DND-41 (cell line): ENCODE measurements around the gene MEAK7.
"Not testable (repeated sequence)": the region's sequence is repeated elsewhere in the genome, so short reads cannot be mapped to it uniquely, and the experiment has no call there.

Source experiments
- ATAC-seq: fragments of 200-7000 bp; cut with Tn5 transposase; 3 replicates; pipeline ENCODE4 v1.9.1; 2021; ENCODE audit warnings: low read depth; ENCODE audit not compliant: insufficient read depth
- DNase-seq: peaks from one replicate; pipeline ENCODE4 v3.0.0-alpha.2; 2020
- H2AFZ ChIP-seq: 2 replicates; pipeline ENCODE4 v1.6.0; 2012; ENCODE audit warnings: low read depth, low read length
- H3K27ac ChIP-seq: 2 replicates; pipeline ENCODE4 v1.5.1; 2012; ENCODE audit warnings: low read length, inconsistent platforms
- H3K27me3 ChIP-seq: fragments of 200-600 bp; sonication (generic); 2 replicates; pipeline ENCODE4 v1.6.0; 2012; ENCODE audit warnings: low read length, mild to moderate bottlenecking, inconsistent platforms; ENCODE audit not compliant: insufficient read depth, poor library complexity
- H3K36me3 ChIP-seq: 2 replicates; pipeline ENCODE4 v1.5.1; 2012; ENCODE audit warnings: low read length, inconsistent platforms; ENCODE audit not compliant: insufficient read depth
- H3K4me1 ChIP-seq: 2 replicates; pipeline ENCODE4 v1.5.1; 2012; ENCODE audit warnings: mild to moderate bottlenecking, low read length; ENCODE audit not compliant: insufficient read depth
- H3K4me2 ChIP-seq: 2 replicates; pipeline ENCODE4 v1.6.0; 2012; ENCODE audit warnings: mild to moderate bottlenecking, moderate library complexity, low read length, inconsistent platforms; ENCODE audit not compliant: insufficient read depth
- H3K4me3 ChIP-seq, 2 experiments: fragments of 200-600 bp in 1 of 2; shearing (Covaris generic) in 1 of 2; 2 replicates each; pipeline ENCODE4 v1.5.1; 2012 to 2016; ENCODE audit warnings: inconsistent platforms in 2 of 2, low read length in 2 of 2, mild to moderate bottlenecking in 2 of 2, low read depth in 1 of 2, moderate library complexity in 1 of 2
- H3K79me2 ChIP-seq: 2 replicates; pipeline ENCODE4 v1.6.0; 2012; ENCODE audit warnings: low read length, inconsistent platforms; ENCODE audit not compliant: insufficient read depth
- H3K9ac ChIP-seq: 2 replicates; pipeline ENCODE4 v1.6.0; 2012; ENCODE audit warnings: low read depth, mild to moderate bottlenecking, inconsistent platforms, low read length, moderate library complexity
- H3K9me3 ChIP-seq: 2 replicates; pipeline ENCODE4 v1.5.1; 2012; ENCODE audit warnings: low read length, moderate library complexity, mild to moderate bottlenecking, inconsistent platforms; ENCODE audit not compliant: insufficient read depth, severe bottlenecking
- H4K20me1 ChIP-seq: 2 replicates; pipeline ENCODE4 v1.6.0; 2012; ENCODE audit warnings: low read length; ENCODE audit not compliant: insufficient read depth
- CTCF ChIP-seq: IDR thresholded peaks from 2 replicates; pipeline ENCODE4 v1.5.1; 2012; ENCODE audit warnings: borderline replicate concordance, low read length, moderate library complexity, mild to moderate bottlenecking; ENCODE audit not compliant: poor library complexity, severe bottlenecking; ENCODE audit errors: extremely low read depth
- EZH2 ChIP-seq: IDR thresholded peaks from 3 replicates; pipeline ENCODE4 v1.6.1; 2012; ENCODE audit warnings: borderline replicate concordance, low read depth, mild to moderate bottlenecking, moderate library complexity, low read length, inconsistent platforms; ENCODE audit not compliant: severe bottlenecking

MEAK7 gene

GRCh38 chr16:84521497-84521770 is 17.0 kb upstream of the MEAK7 start:
- no peaks in the 10 kb centered on the region for H3K9me3 ChIP-seq
- no peaks in the 10 kb centered on the region for H3K4me1 ChIP-seq
- no peaks in the 10 kb centered on the region for H3K79me2 ChIP-seq
- DNase-seq: no peak
- no peak overlapping the region for H3K4me2 ChIP-seq
- H3K27me3 ChIP-seq: peaks cover 13% of the 10 kb centered on the region
- H2AFZ ChIP-seq: no peak overlapping the region
- no peak overlapping the region for H3K27ac ChIP-seq
- TF ChIP-seq EZH2: no peak
- no peak for TF ChIP-seq CTCF
- H3K9ac ChIP-seq: no peak overlapping the region
- H3K4me3 ChIP-seq: no peak overlapping the region
- H4K20me1 ChIP-seq: no peaks in the 10 kb centered on the region
- no peaks in the 10 kb centered on the region for H3K36me3 ChIP-seq
- no peak for ATAC-seq

- Histone ChIP-seq H3K27me3 (peaks cover 12% of the 10 kb centered on the region), H3K79me2 (no peaks in the 10 kb centered on the region), H3K9ac (no peak overlapping the region), H3K27ac (no peak overlapping the region), H3K9me3 (no peaks in the 10 kb centered on the region), H2AFZ (no peak overlapping the region), H3K4me1 (no peaks in the 10 kb centered on the region), H3K36me3 (no peaks in the 10 kb centered on the region), H4K20me1 (no peaks in the 10 kb centered on the region), H3K4me3 (no peak overlapping the region), H3K4me2 (no peak overlapping the region)
- DNase-seq: no peak
- ATAC-seq: no peak
- TF ChIP-seq EZH2: no peak
- no peak for TF ChIP-seq CTCF
These were observed 16.5 kb upstream of the MEAK7 start for GRCh38 chr16:84520725-84521496.

- no peaks in the 10 kb centered on the region for H3K79me2 ChIP-seq
- no peak overlapping the region for H3K9ac ChIP-seq
- H3K27ac ChIP-seq: no peak overlapping the region
- H4K20me1 ChIP-seq: no peaks in the 10 kb centered on the region
- H3K36me3 ChIP-seq: no peaks in the 10 kb centered on the region
- no peaks in the 10 kb centered on the region for H3K9me3 ChIP-seq
- no peaks in the 10 kb centered on the region for H3K4me1 ChIP-seq
- no peak for TF ChIP-seq EZH2
- TF ChIP-seq CTCF: no peak
- DNase-seq: no peak
- peaks cover 12% of the 10 kb centered on the region for H3K27me3 ChIP-seq
- ATAC-seq: no peak
- no peak overlapping the region for H2AFZ ChIP-seq
- H3K4me2 ChIP-seq: no peak overlapping the region
- H3K4me3 ChIP-seq: no peak overlapping the region
These were observed 15.4 kb upstream of the MEAK7 start for GRCh38 chr16:84519855-84520254.

GRCh38 chr16:84518804-84519341 is 14.4 kb upstream of the MEAK7 start:
- no peak overlapping the region for H3K9ac ChIP-seq
- H3K4me3 ChIP-seq: no peak overlapping the region
- H4K20me1 ChIP-seq: no peaks in the 10 kb centered on the region
- no peak for DNase-seq
- H3K36me3 ChIP-seq: no peaks in the 10 kb centered on the region
- H3K27ac ChIP-seq: no peak overlapping the region
- no peak overlapping the region for H3K4me2 ChIP-seq
- ATAC-seq: no peak
- no peak for TF ChIP-seq CTCF
- no peak for TF ChIP-seq EZH2
- H3K4me1 ChIP-seq: no peaks in the 10 kb centered on the region
- no peaks in the 10 kb centered on the region for H3K9me3 ChIP-seq
- no peak overlapping the region for H2AFZ ChIP-seq
- H3K79me2 ChIP-seq: no peaks in the 10 kb centered on the region
- H3K27me3 ChIP-seq: peaks cover 12% of the 10 kb centered on the region

- not testable (repeated sequence) for H3K79me2 ChIP-seq, H3K4me1 ChIP-seq, H3K27ac ChIP-seq, H4K20me1 ChIP-seq, H3K36me3 ChIP-seq, H3K4me2 ChIP-seq, DNase-seq, H3K9me3 ChIP-seq, ATAC-seq, H3K4me3 ChIP-seq, H2AFZ ChIP-seq, H3K9ac ChIP-seq
- H3K27me3 ChIP-seq: peaks cover 12% of the 10 kb centered on the region
These were observed 13.8 kb upstream of the MEAK7 start for GRCh38 chr16:84518220-84518619.
